ENCODE data around the gene ARHGDIA.

GRCh38 chr17:81845361-81845760, 25.8 kb downstream of the ARHGDIA start:
- no peak for TF ChIP-seq CTCF (conservative IDR thresholded peaks at IDR 0.05; ENCODE audit: low read length)
- no peak for TF ChIP-seq EZH2phosphoT487 (IDR thresholded peaks at IDR 0.05; ENCODE audit: borderline replicate concordance, low read depth, low read length)
